ENCODE data around the gene RABIF.

- TF ChIP-seq, protein P1, sequence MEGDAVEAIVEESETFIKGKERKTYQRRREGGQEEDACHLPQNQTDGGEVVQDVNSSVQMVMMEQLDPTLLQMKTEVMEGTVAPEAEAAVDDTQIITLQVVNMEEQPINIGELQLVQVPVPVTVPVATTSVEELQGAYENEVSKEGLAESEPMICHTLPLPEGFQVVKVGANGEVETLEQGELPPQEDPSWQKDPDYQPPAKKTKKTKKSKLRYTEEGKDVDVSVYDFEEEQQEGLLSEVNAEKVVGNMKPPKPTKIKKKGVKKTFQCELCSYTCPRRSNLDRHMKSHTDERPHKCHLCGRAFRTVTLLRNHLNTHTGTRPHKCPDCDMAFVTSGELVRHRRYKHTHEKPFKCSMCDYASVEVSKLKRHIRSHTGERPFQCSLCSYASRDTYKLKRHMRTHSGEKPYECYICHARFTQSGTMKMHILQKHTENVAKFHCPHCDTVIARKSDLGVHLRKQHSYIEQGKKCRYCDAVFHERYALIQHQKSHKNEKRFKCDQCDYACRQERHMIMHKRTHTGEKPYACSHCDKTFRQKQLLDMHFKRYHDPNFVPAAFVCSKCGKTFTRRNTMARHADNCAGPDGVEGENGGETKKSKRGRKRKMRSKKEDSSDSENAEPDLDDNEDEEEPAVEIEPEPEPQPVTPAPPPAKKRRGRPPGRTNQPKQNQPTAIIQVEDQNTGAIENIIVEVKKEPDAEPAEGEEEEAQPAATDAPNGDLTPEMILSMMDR (IDR thresholded peaks at IDR 0.05; ENCODE audit: insufficient read depth, low read length), result no peak
- TF ChIP-seq, protein P2, sequence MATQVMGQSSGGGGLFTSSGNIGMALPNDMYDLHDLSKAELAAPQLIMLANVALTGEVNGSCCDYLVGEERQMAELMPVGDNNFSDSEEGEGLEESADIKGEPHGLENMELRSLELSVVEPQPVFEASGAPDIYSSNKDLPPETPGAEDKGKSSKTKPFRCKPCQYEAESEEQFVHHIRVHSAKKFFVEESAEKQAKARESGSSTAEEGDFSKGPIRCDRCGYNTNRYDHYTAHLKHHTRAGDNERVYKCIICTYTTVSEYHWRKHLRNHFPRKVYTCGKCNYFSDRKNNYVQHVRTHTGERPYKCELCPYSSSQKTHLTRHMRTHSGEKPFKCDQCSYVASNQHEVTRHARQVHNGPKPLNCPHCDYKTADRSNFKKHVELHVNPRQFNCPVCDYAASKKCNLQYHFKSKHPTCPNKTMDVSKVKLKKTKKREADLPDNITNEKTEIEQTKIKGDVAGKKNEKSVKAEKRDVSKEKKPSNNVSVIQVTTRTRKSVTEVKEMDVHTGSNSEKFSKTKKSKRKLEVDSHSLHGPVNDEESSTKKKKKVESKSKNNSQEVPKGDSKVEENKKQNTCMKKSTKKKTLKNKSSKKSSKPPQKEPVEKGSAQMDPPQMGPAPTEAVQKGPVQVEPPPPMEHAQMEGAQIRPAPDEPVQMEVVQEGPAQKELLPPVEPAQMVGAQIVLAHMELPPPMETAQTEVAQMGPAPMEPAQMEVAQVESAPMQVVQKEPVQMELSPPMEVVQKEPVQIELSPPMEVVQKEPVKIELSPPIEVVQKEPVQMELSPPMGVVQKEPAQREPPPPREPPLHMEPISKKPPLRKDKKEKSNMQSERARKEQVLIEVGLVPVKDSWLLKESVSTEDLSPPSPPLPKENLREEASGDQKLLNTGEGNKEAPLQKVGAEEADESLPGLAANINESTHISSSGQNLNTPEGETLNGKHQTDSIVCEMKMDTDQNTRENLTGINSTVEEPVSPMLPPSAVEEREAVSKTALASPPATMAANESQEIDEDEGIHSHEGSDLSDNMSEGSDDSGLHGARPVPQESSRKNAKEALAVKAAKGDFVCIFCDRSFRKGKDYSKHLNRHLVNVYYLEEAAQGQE (IDR thresholded peaks at IDR 0.05; ENCODE audit: insufficient replicate concordance, low read depth), result no peak
Measured at GRCh38 chr1:202909494-202909893, 20.5 kb upstream of the RABIF start.
